Neural cell (in vitro differentiated cells): ENCODE measurements around the gene RBM5. TPM values are rescaled to one million over a fixed set of nuclear protein-coding genes. Genes with fewer than 3 reads are reported as not detected.

ENCODE experiments used
- H2AFZ ChIP-seq: fragments of 200-600, 300-800 bp; sonication (generic), shearing (Covaris generic); 2 replicates; pipeline ENCODE4 v1.6.0; 2014; ENCODE audit warnings: low read depth, mild to moderate bottlenecking, antibody characterized with exemption, low read length, moderate library complexity
- H3F3A ChIP-seq: fragments of 200-600 bp; shearing (Covaris generic); 2 replicates; pipeline ENCODE4 v1.6.1; 2016; ENCODE audit warnings: mild to moderate bottlenecking, moderate library complexity, mixed read lengths, antibody characterized with exemption, low read length; ENCODE audit not compliant: insufficient read depth, poor library complexity, severe bottlenecking
- H3K27ac ChIP-seq: fragments of 200-600, 300-800 bp; sonication (generic), shearing (Covaris generic); 2 replicates; pipeline ENCODE4 v1.5.1; 2014; ENCODE audit warnings: mild to moderate bottlenecking, low read length, moderate library complexity
- H3K27me3 ChIP-seq: fragments of 300-800, 200-600 bp; sonication (generic), shearing (Covaris generic); 2 replicates; pipeline ENCODE4 v1.6.0; 2014; ENCODE audit warnings: mild to moderate bottlenecking, low read depth, low read length, moderate library complexity; ENCODE audit not compliant: insufficient read depth
- H3K36me3 ChIP-seq: fragments of 300-800, 200-600 bp; sonication (generic), shearing (Covaris generic); 2 replicates; pipeline ENCODE4 v1.5.1; 2014; ENCODE audit warnings: mild to moderate bottlenecking, antibody characterized with exemption, low read length, moderate library complexity; ENCODE audit not compliant: insufficient read depth
- H3K4me2 ChIP-seq: fragments of 300-800, 200-600 bp; sonication (generic), shearing (Covaris generic); 2 replicates; pipeline ENCODE4 v1.6.0; 2014; ENCODE audit warnings: mild to moderate bottlenecking, low read length
- H3K4me3 ChIP-seq: fragments of 300-800, 200-600 bp; sonication (generic), shearing (Covaris generic); 2 replicates; pipeline ENCODE4 v1.5.1; 2014; ENCODE audit warnings: mild to moderate bottlenecking, low read length, moderate library complexity
- H3K79me2 ChIP-seq: fragments of 200-600 bp; shearing (Covaris generic); replicated peaks from 2 replicates; pipeline ENCODE4 v1.6.0; 2014; ENCODE audit warnings: mild to moderate bottlenecking, low read length, moderate library complexity; ENCODE audit not compliant: insufficient read depth
- H3K9ac ChIP-seq: fragments of 300-800, 200-600 bp; sonication (generic), shearing (Covaris generic); 2 replicates; pipeline ENCODE4 v1.6.1; 2016; ENCODE audit warnings: mild to moderate bottlenecking, low read length, mixed read lengths
- H3K9me2 ChIP-seq: fragments of 200-600 bp; shearing (Covaris generic); 2 replicates; pipeline ENCODE4 v1.6.1; 2016; ENCODE audit warnings: mild to moderate bottlenecking, low read length, mixed read lengths; ENCODE audit not compliant: insufficient read depth
- H3K9me3 ChIP-seq: fragments of 200-600, 300-800 bp; sonication (generic), shearing (Covaris generic); 2 replicates; pipeline ENCODE4 v1.6.1; 2016; ENCODE audit warnings: mild to moderate bottlenecking, mixed run types, low read length, moderate library complexity, mixed read lengths
- H4K20me1 ChIP-seq: fragments of 200-600 bp; shearing (Covaris generic); 2 replicates; pipeline ENCODE4 v1.6.1; 2016; ENCODE audit warnings: mild to moderate bottlenecking, mixed run types; ENCODE audit not compliant: insufficient read depth
- CTCF ChIP-seq: fragments of 450-650 bp; IDR thresholded peaks from 2 replicates; pipeline ENCODE4 v1.5.1; 2014; ENCODE audit warnings: antibody characterized with exemption, mild to moderate bottlenecking, moderate library complexity; ENCODE audit not compliant: poor library complexity, severe bottlenecking
- EP300 ChIP-seq: fragments of 450-650 bp; conservative IDR thresholded peaks from 2 replicates; pipeline ENCODE4 v1.6.1; 2014; ENCODE audit warnings: antibody characterized with exemption, mild to moderate bottlenecking, moderate library complexity; ENCODE audit not compliant: poor library complexity, severe bottlenecking
- EZH2 ChIP-seq: fragments of 200-600, 300-800 bp; shearing (Covaris generic), sonication (generic); IDR thresholded peaks from 2 replicates; pipeline ENCODE4 v1.6.1; 2014; ENCODE audit warnings: antibody characterized with exemption, low read length, borderline replicate concordance, mild to moderate bottlenecking; ENCODE audit not compliant: insufficient read depth, poor library complexity, severe bottlenecking
- MXI1 ChIP-seq: fragments of 450-650 bp; conservative IDR thresholded peaks from 2 replicates; pipeline ENCODE4 v1.6.1; 2014; ENCODE audit warnings: antibody characterized with exemption, mild to moderate bottlenecking; ENCODE audit not compliant: poor library complexity, severe bottlenecking
- POLR2AphosphoS5 ChIP-seq: IDR thresholded peaks from 2 replicates; pipeline ENCODE4 v1.6.1; 2012
- RAD21 ChIP-seq: fragments of 450-650 bp; conservative IDR thresholded peaks from 2 replicates; pipeline ENCODE4 v1.6.1; 2014; ENCODE audit warnings: antibody characterized with exemption, mild to moderate bottlenecking, moderate library complexity
- SMC3 ChIP-seq: fragments of 450-650 bp; conservative IDR thresholded peaks from 2 replicates; pipeline ENCODE4 v1.6.1; 2014; ENCODE audit warnings: antibody characterized with exemption, mild to moderate bottlenecking, moderate library complexity; ENCODE audit not compliant: poor library complexity
- TAF1 ChIP-seq: IDR thresholded peaks from 2 replicates; pipeline ENCODE4 v1.6.1; 2012; ENCODE audit warnings: low read depth
- polyA plus RNA-seq: library from polyadenylated mRNA; depleted of rRNA; stranded (reverse); fragments of >200 nt; gene quantifications from 2 replicates; pipeline ENCODE4 v1.2.3, GENCODE V29; 2014
- TF ChIP-seq, protein P1 (sequence below): IDR thresholded peaks from 2 replicates; pipeline ENCODE4 v1.6.1; 2012; ENCODE audit warnings: borderline replicate concordance

The RBM5 gene
- polyA plus RNA-seq, 1 donor from 2014 or later = 632 TPM

DNA sequence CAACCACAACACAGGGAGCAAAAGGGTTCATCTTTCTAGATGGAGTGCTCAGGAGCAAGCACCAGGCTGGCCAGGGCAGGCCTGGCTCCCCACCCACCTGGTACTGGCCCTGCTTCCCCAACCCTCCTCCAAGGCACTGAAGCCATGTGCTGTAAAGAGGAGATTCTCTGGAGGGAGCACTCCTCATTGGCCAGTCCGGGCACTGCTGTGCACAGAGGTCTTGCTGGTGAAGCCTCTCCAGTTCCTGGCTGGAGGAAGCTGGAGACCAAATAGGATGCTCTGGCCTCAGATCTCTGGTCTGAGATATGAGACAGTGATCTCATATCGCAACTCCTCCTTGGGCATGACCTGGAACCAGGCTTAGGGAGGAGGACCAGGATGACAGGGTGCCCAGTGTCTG lies 58.7 kb downstream of the RBM5 start:
- Histone ChIP-seq H3K9me2 (no peaks in the 10 kb centered on the region), H3K36me3 (no peaks in the 10 kb centered on the region), H3K4me2 (no peak overlapping the region), H3K79me2 (no peaks in the 10 kb centered on the region), H2AFZ (no peak overlapping the region), H4K20me1 (no peaks in the 10 kb centered on the region), H3K4me3 (no peak overlapping the region), H3K27me3 (no peaks in the 10 kb centered on the region), H3K9ac (no peak overlapping the region), H3K27ac (no peak overlapping the region), H3F3A (no peaks in the 10 kb centered on the region), H3K9me3 (no peaks in the 10 kb centered on the region)
- TF ChIP-seq, protein P1, sequence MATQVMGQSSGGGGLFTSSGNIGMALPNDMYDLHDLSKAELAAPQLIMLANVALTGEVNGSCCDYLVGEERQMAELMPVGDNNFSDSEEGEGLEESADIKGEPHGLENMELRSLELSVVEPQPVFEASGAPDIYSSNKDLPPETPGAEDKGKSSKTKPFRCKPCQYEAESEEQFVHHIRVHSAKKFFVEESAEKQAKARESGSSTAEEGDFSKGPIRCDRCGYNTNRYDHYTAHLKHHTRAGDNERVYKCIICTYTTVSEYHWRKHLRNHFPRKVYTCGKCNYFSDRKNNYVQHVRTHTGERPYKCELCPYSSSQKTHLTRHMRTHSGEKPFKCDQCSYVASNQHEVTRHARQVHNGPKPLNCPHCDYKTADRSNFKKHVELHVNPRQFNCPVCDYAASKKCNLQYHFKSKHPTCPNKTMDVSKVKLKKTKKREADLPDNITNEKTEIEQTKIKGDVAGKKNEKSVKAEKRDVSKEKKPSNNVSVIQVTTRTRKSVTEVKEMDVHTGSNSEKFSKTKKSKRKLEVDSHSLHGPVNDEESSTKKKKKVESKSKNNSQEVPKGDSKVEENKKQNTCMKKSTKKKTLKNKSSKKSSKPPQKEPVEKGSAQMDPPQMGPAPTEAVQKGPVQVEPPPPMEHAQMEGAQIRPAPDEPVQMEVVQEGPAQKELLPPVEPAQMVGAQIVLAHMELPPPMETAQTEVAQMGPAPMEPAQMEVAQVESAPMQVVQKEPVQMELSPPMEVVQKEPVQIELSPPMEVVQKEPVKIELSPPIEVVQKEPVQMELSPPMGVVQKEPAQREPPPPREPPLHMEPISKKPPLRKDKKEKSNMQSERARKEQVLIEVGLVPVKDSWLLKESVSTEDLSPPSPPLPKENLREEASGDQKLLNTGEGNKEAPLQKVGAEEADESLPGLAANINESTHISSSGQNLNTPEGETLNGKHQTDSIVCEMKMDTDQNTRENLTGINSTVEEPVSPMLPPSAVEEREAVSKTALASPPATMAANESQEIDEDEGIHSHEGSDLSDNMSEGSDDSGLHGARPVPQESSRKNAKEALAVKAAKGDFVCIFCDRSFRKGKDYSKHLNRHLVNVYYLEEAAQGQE = no peak
- TF ChIP-seq SMC3 = no peak
- no peak for TF ChIP-seq MXI1
- TF ChIP-seq EZH2 = no peak
- no peak for TF ChIP-seq RAD21
- no peak for TF ChIP-seq EP300
- no peak for TF ChIP-seq TAF1

DNA sequence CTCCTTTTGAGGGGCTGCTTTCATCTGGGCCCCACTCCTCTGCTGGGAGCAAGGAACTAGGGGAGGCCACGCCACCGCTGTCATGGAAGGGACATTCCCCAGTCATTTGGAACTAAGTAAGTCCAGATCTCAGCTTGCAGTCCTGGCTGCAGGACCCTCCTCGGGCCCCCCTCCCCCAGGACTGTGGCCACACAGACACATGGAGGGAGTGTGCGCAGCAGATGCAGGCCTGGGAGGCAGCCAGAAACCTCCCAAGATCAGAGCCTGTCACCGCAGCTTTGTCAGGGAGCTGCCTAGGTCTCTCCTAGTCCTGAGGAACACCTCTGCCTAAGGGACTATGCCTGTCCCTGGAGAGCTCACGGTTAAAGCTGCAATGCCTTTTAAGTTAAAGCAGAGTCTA lies 59.1 kb downstream of the RBM5 start:
- Histone ChIP-seq H3K4me2 (no peak overlapping the region), H3K9ac (no peak overlapping the region), H3K4me3 (no peak overlapping the region), H3K79me2 (no peaks in the 10 kb centered on the region), H3K9me3 (no peaks in the 10 kb centered on the region), H2AFZ (no peak overlapping the region), H4K20me1 (no peaks in the 10 kb centered on the region), H3K27ac (no peak overlapping the region), H3K36me3 (no peaks in the 10 kb centered on the region), H3K27me3 (no peaks in the 10 kb centered on the region), H3K9me2 (no peaks in the 10 kb centered on the region), H3F3A (no peaks in the 10 kb centered on the region)
- TF ChIP-seq, protein P1 = no peak
- TF ChIP-seq CTCF = no peak
- no peak for TF ChIP-seq EP300
- no peak for TF ChIP-seq SMC3
- TF ChIP-seq POLR2AphosphoS5 = no peak
- TF ChIP-seq TAF1 = no peak
- no peak for TF ChIP-seq RAD21
- TF ChIP-seq MXI1 = no peak
- no peak for TF ChIP-seq EZH2
